ENCODE measurements around the gene PRSS37.
"Not testable (repeated sequence)": the region's sequence is repeated elsewhere in the genome, so short reads cannot be mapped to it uniquely, and the experiment has no call there.

The PRSS37 gene

GRCh38 chr7:141841385-141841784 lies at the start of gene PRSS37:
Gene PRSS37, minus strand, starts transcription at chr7:141841485. Its CDS starts 436 bp downstream, at chr7:141841049.
- DNase-seq (ENCODE audit: low read depth in 3 of 3), result no peak

GRCh38 chr7:141889321-141889720 lies 48.0 kb upstream of the PRSS37 start:
- no peak for DNase-seq (ENCODE audit: low read depth in 3 of 3)

GRCh38 chr7:141884539-141885225 lies 43.4 kb upstream of the PRSS37 start:
- DNase-seq (ENCODE audit: low read depth in 3 of 3), result no peak

GRCh38 chr7:141880960-141881359 lies 39.7 kb upstream of the PRSS37 start:
- DNase-seq (ENCODE audit: low read depth in 3 of 3), result no peak

GRCh38 chr7:141877365-141877764 lies 36.1 kb upstream of the PRSS37 start:
- no peak for DNase-seq (ENCODE audit: low read depth in 3 of 3)

GRCh38 chr7:141876371-141876770 lies 35.1 kb upstream of the PRSS37 start:
- no peak for DNase-seq (ENCODE audit: low read depth in 3 of 3)

- DNase-seq (ENCODE audit: low read depth in 3 of 3), result no peak
Observed at GRCh38 chr7:141875453-141875852, 34.2 kb upstream of the PRSS37 start.

- DNase-seq (ENCODE audit: low read depth in 3 of 3), result no peak
Observed at GRCh38 chr7:141874787-141875186, 33.5 kb upstream of the PRSS37 start.

- DNase-seq (ENCODE audit: low read depth in 3 of 3), result no peak
Observed at GRCh38 chr7:141872931-141873330, 31.6 kb upstream of the PRSS37 start.

GRCh38 chr7:141866974-141867373 lies 25.7 kb upstream of the PRSS37 start:
- no peak for DNase-seq (ENCODE audit: low read depth in 3 of 3)

GRCh38 chr7:141864765-141865447 lies 23.6 kb upstream of the PRSS37 start:
- DNase-seq (ENCODE audit: low read depth in 3 of 3), result no peak

- no peak for DNase-seq (ENCODE audit: low read depth in 3 of 3)
Observed at GRCh38 chr7:141860207-141860606, 18.9 kb upstream of the PRSS37 start.

GRCh38 chr7:141847996-141848395 lies 6.7 kb upstream of the PRSS37 start:
- no peak for DNase-seq (ENCODE audit: low read depth in 3 of 3)

GRCh38 chr7:141844256-141844655 lies 3.0 kb upstream of the PRSS37 start:
- DNase-seq (ENCODE audit: low read depth in 3 of 3), result no peak

GRCh38 chr7:141842904-141843303 lies 1.6 kb upstream of the PRSS37 start:
- no peak for DNase-seq (ENCODE audit: low read depth in 3 of 3)

GRCh38 chr7:141840708-141841107 lies 577 bp downstream of the PRSS37 start:
- no peak for DNase-seq (ENCODE audit: low read depth in 3 of 3)

- no peak for DNase-seq (ENCODE audit: low read depth in 3 of 3)
Observed at GRCh38 chr7:141839256-141839655, 2.0 kb downstream of the PRSS37 start.

- no peak for DNase-seq (ENCODE audit: low read depth in 3 of 3)
Observed at GRCh38 chr7:141838581-141838980, 2.7 kb downstream of the PRSS37 start.

- DNase-seq (ENCODE audit: low read depth in 3 of 3), result no peak
Observed at GRCh38 chr7:141837683-141838082, 3.6 kb downstream of the PRSS37 start.

- DNase-seq (ENCODE audit: low read depth in 3 of 3), result not testable (repeated sequence)
Observed at GRCh38 chr7:141822432-141822831, 18.9 kb downstream of the PRSS37 start.

GRCh38 chr7:141820067-141820466 lies 21.2 kb downstream of the PRSS37 start:
- DNase-seq (ENCODE audit: low read depth in 3 of 3), result no peak

GRCh38 chr7:141792526-141792925 lies 48.8 kb downstream of the PRSS37 start:
- no peak for DNase-seq (ENCODE audit: low read depth in 3 of 3)

- no peak for DNase-seq (ENCODE audit: low read depth in 3 of 3)
Observed at GRCh38 chr7:141789917-141790316, 51.4 kb downstream of the PRSS37 start, which contains the start of gene TAS2R5. Gene TAS2R5, plus strand, starts transcription at chr7:141790217. Its CDS starts 145 bp downstream, at chr7:141790362.
